Smooth muscle cell (in vitro differentiated cells): ENCODE results near the gene SEPTIN5. TPM values are rescaled to one million over a fixed set of nuclear protein-coding genes. Genes with fewer than 3 reads are reported as not detected.

Source experiments
- DNase-seq: peaks from one replicate; lab custom pipeline; 2025; ENCODE audit not compliant: unreplicated experiment; lab: John Stamatoyannopoulos, UW
- H2AFZ ChIP-seq: fragments of 200-600 bp; sonication (generic); 2 replicates; pipeline ENCODE4 v1.6.0; 2016; ENCODE audit warnings: antibody characterized with exemption, low read depth, mild to moderate bottlenecking
- H3F3A ChIP-seq: fragments of 200-600 bp; sonication (generic); 2 replicates; pipeline ENCODE4 v1.6.0; 2017; ENCODE audit warnings: antibody characterized with exemption, low read depth
- H3K27ac ChIP-seq: fragments of 200-600 bp; sonication (generic); 2 replicates; pipeline ENCODE4 v1.5.1; 2016; ENCODE audit warnings: low read depth, mild to moderate bottlenecking
- H3K27me3 ChIP-seq: fragments of 200-600 bp; sonication (generic); 2 replicates; pipeline ENCODE4 v1.6.1; 2016; ENCODE audit warnings: low read depth, mild to moderate bottlenecking
- H3K36me3 ChIP-seq: fragments of 200-600 bp; sonication (generic); 2 replicates; pipeline ENCODE4 v1.5.1; 2016; ENCODE audit warnings: low read depth
- H3K4me1 ChIP-seq: fragments of 200-600 bp; sonication (generic); 2 replicates; pipeline ENCODE4 v1.5.1; 2016; ENCODE audit warnings: low read depth
- H3K4me2 ChIP-seq: fragments of 200-600 bp; sonication (generic); 2 replicates; pipeline ENCODE4 v1.6.0; 2016; ENCODE audit warnings: mild to moderate bottlenecking
- H3K4me3 ChIP-seq: fragments of 200-600 bp; sonication (generic); 2 replicates; pipeline ENCODE4 v1.5.1; 2016; ENCODE audit warnings: mild to moderate bottlenecking
- H3K79me2 ChIP-seq: fragments of 200-600 bp; sonication (generic); 2 replicates; pipeline ENCODE4 v1.6.0; 2016; ENCODE audit warnings: low read depth, mild to moderate bottlenecking
- H3K9ac ChIP-seq: fragments of 200-600 bp; sonication (generic); 2 replicates; pipeline ENCODE4 v1.6.0; 2016; ENCODE audit warnings: low read depth
- H3K9me3 ChIP-seq: fragments of 200-600 bp; sonication (generic); replicated peaks from 2 replicates; pipeline ENCODE4 v1.5.1; 2016; ENCODE audit warnings: low read depth
- H4K20me1 ChIP-seq: fragments of 200-600 bp; sonication (generic); 2 replicates; pipeline ENCODE4 v1.6.0; 2016; ENCODE audit warnings: low read depth
- CTCF ChIP-seq: fragments of 200-600 bp; sonication (generic); IDR thresholded peaks from 2 replicates; pipeline ENCODE4 v1.5.1; 2017; ENCODE audit warnings: borderline replicate concordance, mild to moderate bottlenecking, antibody characterized with exemption; ENCODE audit not compliant: insufficient read depth, poor library complexity, severe bottlenecking
- WGBS: methylation state at CpG from one replicate; pipeline ENCODE4 v1.1.7; 2016; ENCODE audit warnings: low lambda C conversion rate; 5-methylcytosine and 5-hydroxymethylcytosine counted together
- polyA plus RNA-seq: library from polyadenylated mRNA; unstranded; fragments of >200 nt; fragmentation: Nextera tagmentation; extraction: Ambion mirVana; gene quantifications from 2 replicates; pipeline ENCODE4 v1.2.1, GENCODE V29; 2016
- total RNA-seq: library from RNA; depleted of rRNA; stranded (reverse); fragments of >200 nt; gene quantifications from 2 replicates; pipeline ENCODE4 v1.2.3, GENCODE V29; 2014

Gene SEPTIN5
- total and polyA plus RNA-seq, 2 experiments from 2014 or later = 26.6 to 64.1 TPM

GRCh38 chr22:19687561-19688300 is 26.6 kb upstream of the SEPTIN5 start:
- no peak for DNase-seq
- Histone ChIP-seq H3K9ac (no peak overlapping the region), H3K9me3 (no peaks in the 10 kb centered on the region), H3K4me2 (no peak overlapping the region), H3F3A (no peaks in the 10 kb centered on the region), H3K4me3 (no peak overlapping the region), H3K27me3 (no peaks in the 10 kb centered on the region), H3K27ac (no peak overlapping the region), H3K79me2 (no peaks in the 10 kb centered on the region), H3K36me3 (no peaks in the 10 kb centered on the region), H2AFZ (no peak overlapping the region), H4K20me1 (no peaks in the 10 kb centered on the region), H3K4me1 (peaks cover 11% of the 10 kb centered on the region)
- TF ChIP-seq CTCF = no peak
- WGBS = 81% methylated on average over 22 of the region's 22 CpGs

- Histone ChIP-seq H3K9ac (no peak overlapping the region), H3K79me2 (no peaks in the 10 kb centered on the region), H2AFZ (no peak overlapping the region), H3K4me1 (peaks cover 11% of the 10 kb centered on the region), H3K9me3 (no peaks in the 10 kb centered on the region), H3F3A (no peaks in the 10 kb centered on the region), H4K20me1 (no peaks in the 10 kb centered on the region), H3K27me3 (no peaks in the 10 kb centered on the region), H3K4me3 (no peak overlapping the region), H3K27ac (no peak overlapping the region), H3K36me3 (no peaks in the 10 kb centered on the region), H3K4me2 (no peak overlapping the region)
- no peak for TF ChIP-seq CTCF
- no peak for DNase-seq
- 86% methylated on average over 20 of the region's 21 CpGs for WGBS
Measured at GRCh38 chr22:19688301-19689290, 25.7 kb upstream of the SEPTIN5 start.

- no peaks in the 10 kb centered on the region for H3K36me3 ChIP-seq
- no peak overlapping the region for H3K9ac ChIP-seq
- 87% methylated on average over 15 of the region's 15 CpGs for WGBS
- no peak for DNase-seq
- no peak overlapping the region for H3K4me2 ChIP-seq
- H3K4me1 ChIP-seq = peaks cover 11% of the 10 kb centered on the region
- no peaks in the 10 kb centered on the region for H3F3A ChIP-seq
- no peaks in the 10 kb centered on the region for H3K9me3 ChIP-seq
- H3K4me3 ChIP-seq = no peak overlapping the region
- no peak overlapping the region for H3K27ac ChIP-seq
- H3K27me3 ChIP-seq = no peaks in the 10 kb centered on the region
- H4K20me1 ChIP-seq = no peaks in the 10 kb centered on the region
- H3K79me2 ChIP-seq = no peaks in the 10 kb centered on the region
- TF ChIP-seq CTCF = no peak
- H2AFZ ChIP-seq = no peak overlapping the region
Measured at GRCh38 chr22:19689408-19689807, 24.9 kb upstream of the SEPTIN5 start.
